ENCODE data around the gene PYCR2.

- TF ChIP-seq CTCF (IDR thresholded peaks at IDR 0.05): no peak
- no peak for TF ChIP-seq ZFX (IDR thresholded peaks at IDR 0.05; ENCODE audit: borderline replicate concordance)
Observed at GRCh38 chr1:225871359-225872074, 52.5 kb downstream of the PYCR2 start.
